HepG2 (cell line): ENCODE results near the gene RHBDL3. TPM values are rescaled to one million over a fixed set of nuclear protein-coding genes. Genes with fewer than 3 reads are reported as not detected.

ENCODE experiments used
- BORCS8-MEF2B ChIP-seq: sonication (generic); formaldehyde crosslinking; IDR thresholded peaks from 2 replicates; pipeline ENCODE4 v1.8.0; 2022; ENCODE audit warnings: mild to moderate bottlenecking, missing genetic modification reagents
- CEBPG ChIP-seq: IDR thresholded peaks from 2 replicates; pipeline ENCODE4 v1.6.1; 2016
- FIP1L1 ChIP-seq: fragments of 200-400 bp; formaldehyde crosslinking; IDR thresholded peaks from 2 replicates; pipeline ENCODE4 v1.6.1; 2018; ENCODE audit warnings: low read depth, mild to moderate bottlenecking, low read length, moderate library complexity, borderline replicate concordance; ENCODE audit not compliant: insufficient read depth
- FOXA1 ChIP-seq, 2 experiments: fragments of 450-650 bp in 1 of 2; sonication (generic) in 1 of 2; formaldehyde crosslinking in 1 of 2; IDR thresholded peaks; 2 replicates each; pipeline versions ENCODE4 v1.4.0 to v1.6.1; 2016 to 2020; ENCODE audit warnings: missing genetic modification reagents in 1 of 2
- HOXA7 ChIP-seq: sonication (generic); formaldehyde crosslinking; IDR thresholded peaks from 2 replicates; pipeline ENCODE4 v1.8.1; 2022; ENCODE audit warnings: mild to moderate bottlenecking, missing genetic modification reagents, moderate library complexity
- KAT8 ChIP-seq: IDR thresholded peaks from 2 replicates; pipeline ENCODE4 v1.6.1; 2016; ENCODE audit warnings: missing genetic modification reagents, missing compliant biosample characterization
- MAZ ChIP-seq, 2 experiments: sonication (generic) in 1 of 2; formaldehyde crosslinking in 1 of 2; IDR thresholded peaks; 2 replicates each; pipeline versions ENCODE4 v1.5.0 to v1.6.1; 2012 to 2020; ENCODE audit warnings: low read depth in 2 of 2, mild to moderate bottlenecking in 2 of 2, borderline replicate concordance in 1 of 2, improper control_type of control experiment in 1 of 2, low read length in 1 of 2, missing genetic modification reagents in 1 of 2, moderate library complexity in 1 of 2
- NPAS2 ChIP-seq: sonication (generic); formaldehyde crosslinking; IDR thresholded peaks from 2 replicates; pipeline ENCODE4 v1.8.0; 2022; ENCODE audit warnings: mild to moderate bottlenecking, missing genetic modification reagents, borderline replicate concordance
- NR2C2 ChIP-seq: sonication (generic); formaldehyde crosslinking; IDR thresholded peaks from 2 replicates; pipeline ENCODE4 v1.4.0; 2020; ENCODE audit warnings: missing genetic modification reagents, mild to moderate bottlenecking, moderate library complexity, borderline replicate concordance
- PCBP1 ChIP-seq: fragments of 200-400 bp; formaldehyde crosslinking; IDR thresholded peaks from 2 replicates; pipeline ENCODE4 v1.6.1; 2017; ENCODE audit warnings: mild to moderate bottlenecking, low read depth, low read length, borderline replicate concordance
- POGK ChIP-seq: sonication (generic); formaldehyde crosslinking; conservative IDR thresholded peaks from 2 replicates; pipeline ENCODE4 v1.8.0; 2022; ENCODE audit warnings: mild to moderate bottlenecking, moderate library complexity, missing genetic modification reagents
- POLR2AphosphoS5 ChIP-seq: IDR thresholded peaks from 2 replicates; pipeline ENCODE4 v1.6.1; 2012; ENCODE audit warnings: low read depth, low read length
- PRPF4 ChIP-seq: fragments of 200-400 bp; formaldehyde crosslinking; IDR thresholded peaks from 2 replicates; pipeline ENCODE4 v1.6.1; 2016; ENCODE audit warnings: low read length, low read depth; ENCODE audit not compliant: poor library complexity, severe bottlenecking
- RELA ChIP-seq: sonication (generic); formaldehyde crosslinking; IDR thresholded peaks from 2 replicates; pipeline ENCODE4 v1.4.0; 2020; ENCODE audit warnings: missing genetic modification reagents
- SRSF4 ChIP-seq: fragments of 200-400 bp; formaldehyde crosslinking; IDR thresholded peaks from one replicate; pipeline ENCODE4 v1.6.1; 2018; ENCODE audit warnings: mild to moderate bottlenecking, low read depth, low read length, moderate library complexity; ENCODE audit not compliant: poor library complexity, severe bottlenecking
- TGIF2 ChIP-seq: IDR thresholded peaks from 2 replicates; pipeline ENCODE4 v1.6.1; 2016; ENCODE audit warnings: control low read depth, missing compliant biosample characterization
- ZC3H4 ChIP-seq: sonication (generic); formaldehyde crosslinking; IDR thresholded peaks from 2 replicates; pipeline ENCODE4 v1.4.0; 2020; ENCODE audit warnings: missing genetic modification reagents, borderline replicate concordance
- ZIK1 ChIP-seq: sonication (generic); formaldehyde crosslinking; IDR thresholded peaks from 2 replicates; pipeline ENCODE4 v1.5.0; 2020; ENCODE audit warnings: mild to moderate bottlenecking, low read depth, missing genetic modification reagents, borderline replicate concordance
- ZNF274 ChIP-seq: sonication (generic); formaldehyde crosslinking; IDR thresholded peaks from 2 replicates; pipeline ENCODE4 v1.5.1; 2020; ENCODE audit warnings: mild to moderate bottlenecking, missing genetic modification reagents
- ZNF644 ChIP-seq: IDR thresholded peaks from 2 replicates; pipeline ENCODE4 v1.6.1; 2016; ENCODE audit warnings: low read depth
- polyA plus RNA-seq, 8 experiments: library from polyadenylated mRNA; depleted of rRNA in 3 of 8; stranded (reverse) in 7 of 8; unstranded in 1 of 8; fragments of >200 nt; fragmentation: Illumina TruSeq in 4 of 8; extraction: Trizol in 4 of 8; gene quantifications; 2 replicates each; pipeline versions ENCODE4 v1.2.1 to v1.2.3, GENCODE V29; 2011 to 2016; ENCODE audit warnings: low read depth in 4 of 8, missing spikeins in 1 of 8, mixed read lengths in 1 of 8; ENCODE audit not compliant: insufficient read depth in 1 of 8
- total RNA-seq, 5 experiments: library from RNA; depleted of rRNA; stranded (reverse); fragments of >200 nt; fragmentation: Illumina TruSeq; extraction: Trizol; gene quantifications; 2 replicates each; pipeline ENCODE4 v1.2.3, GENCODE V29; 2016; ENCODE audit warnings: low read depth in 1 of 5
- TF ChIP-seq, protein P1 (sequence below): sonication (generic); formaldehyde crosslinking; IDR thresholded peaks from 2 replicates; pipeline ENCODE4 v1.9.0; 2021; ENCODE audit warnings: missing genetic modification reagents, borderline replicate concordance
- TF ChIP-seq, protein P2 (sequence below): fragments of 450-650 bp; IDR thresholded peaks from 2 replicates; pipeline ENCODE4 v1.6.1; 2016
- TF ChIP-seq, protein P3 (sequence below): sonication (generic); formaldehyde crosslinking; IDR thresholded peaks from 2 replicates; pipeline ENCODE4 v1.8.1; 2023; ENCODE audit warnings: mild to moderate bottlenecking, moderate library complexity, missing genetic modification reagents

Gene RHBDL3
- total and polyA plus RNA-seq, 2 of the 13 experiments (the other 11 are each of a cell fraction or from before 2014, with no cell fraction given): 0.09 TPM; not detected in 1

DNA sequence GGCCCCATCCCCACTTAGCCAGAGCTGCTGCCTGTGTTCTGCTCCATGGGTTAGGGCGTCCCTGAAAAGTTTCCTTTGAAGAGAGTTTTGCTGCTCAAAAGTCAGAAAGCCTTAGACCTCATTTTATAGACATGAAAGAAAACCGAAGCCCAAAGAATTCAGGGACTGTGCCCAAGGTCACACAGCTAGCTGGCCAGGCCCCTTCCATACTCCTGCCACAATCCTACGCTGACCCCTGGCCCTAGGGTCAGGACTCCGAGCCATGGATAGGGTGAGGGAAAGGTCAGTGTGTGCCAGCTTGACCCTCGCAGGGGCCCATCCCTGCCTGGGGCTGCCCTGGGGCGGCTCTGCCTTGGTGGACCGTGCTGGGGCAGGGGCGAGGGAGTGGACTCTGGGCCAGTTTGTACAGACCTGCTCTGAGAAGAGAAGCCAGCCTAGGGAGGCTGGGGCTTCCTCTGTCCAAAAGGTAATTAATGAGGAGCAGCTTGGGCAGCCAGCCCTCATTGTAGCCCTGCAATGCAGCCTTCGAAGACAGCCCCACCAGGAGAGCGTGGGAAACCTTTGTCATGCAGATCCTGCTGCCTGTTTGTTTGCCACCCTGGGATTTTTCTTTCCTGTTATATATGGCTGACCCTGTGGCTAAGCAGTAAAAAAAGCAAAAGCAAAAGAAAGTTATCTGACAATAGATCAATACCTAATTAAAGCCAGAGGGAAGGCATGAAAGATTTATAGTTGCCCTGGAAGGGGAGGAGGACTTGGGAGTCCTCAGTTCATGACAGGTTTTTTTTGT, 37.4 kb downstream of the RHBDL3 start (continued):
- TF ChIP-seq ZIK1 (CRISPR knock-in tag) (no peak), FIP1L1 (no peak), NPAS2 (CRISPR knock-in tag) (no peak), ZC3H4 (CRISPR knock-in tag) (no peak), BORCS8-MEF2B (CRISPR knock-in tag) (peak; percentile 84), ZNF644 (CRISPR knock-in tag) (peak; percentile 47; the same call in 1 of the 2 replicates), PRPF4 (no peak), FOXA1 (IDR thresholded peaks at IDR 0.05) (no peak), FOXA1 (CRISPR knock-in tag; IDR thresholded peaks at IDR 0.05) (no peak; the same call in 1 of the 2 replicates), SRSF4 (no peak), RELA (CRISPR knock-in tag) (0 out of 2 replicates have a peak, but pooled peaks have one; percentile 48), ZNF274 (CRISPR knock-in tag) (no peak), KAT8 (CRISPR knock-in tag) (no peak; the same call in 1 of the 2 replicates), POLR2AphosphoS5 (no peak), POGK (CRISPR knock-in tag) (peak; percentile 46; the same call in 1 of the 2 replicates), TGIF2 (CRISPR knock-in tag) (no peak), MAZ (IDR thresholded peaks at IDR 0.05; ENCODE audit: borderline replicate concordance, low read depth, low read length) (no peak), MAZ (CRISPR knock-in tag; IDR thresholded peaks at IDR 0.05; ENCODE audit: low read depth) (no peak), CEBPG (CRISPR knock-in tag) (no peak), PCBP1 (no peak), NR2C2 (peak; percentile 87), HOXA7 (CRISPR knock-in tag) (no peak)
- TF ChIP-seq, protein P1, sequence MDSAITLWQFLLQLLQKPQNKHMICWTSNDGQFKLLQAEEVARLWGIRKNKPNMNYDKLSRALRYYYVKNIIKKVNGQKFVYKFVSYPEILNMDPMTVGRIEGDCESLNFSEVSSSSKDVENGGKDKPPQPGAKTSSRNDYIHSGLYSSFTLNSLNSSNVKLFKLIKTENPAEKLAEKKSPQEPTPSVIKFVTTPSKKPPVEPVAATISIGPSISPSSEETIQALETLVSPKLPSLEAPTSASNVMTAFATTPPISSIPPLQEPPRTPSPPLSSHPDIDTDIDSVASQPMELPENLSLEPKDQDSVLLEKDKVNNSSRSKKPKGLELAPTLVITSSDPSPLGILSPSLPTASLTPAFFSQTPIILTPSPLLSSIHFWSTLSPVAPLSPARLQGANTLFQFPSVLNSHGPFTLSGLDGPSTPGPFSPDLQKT (CRISPR knock-in tag): no peak
- TF ChIP-seq, protein P2, sequence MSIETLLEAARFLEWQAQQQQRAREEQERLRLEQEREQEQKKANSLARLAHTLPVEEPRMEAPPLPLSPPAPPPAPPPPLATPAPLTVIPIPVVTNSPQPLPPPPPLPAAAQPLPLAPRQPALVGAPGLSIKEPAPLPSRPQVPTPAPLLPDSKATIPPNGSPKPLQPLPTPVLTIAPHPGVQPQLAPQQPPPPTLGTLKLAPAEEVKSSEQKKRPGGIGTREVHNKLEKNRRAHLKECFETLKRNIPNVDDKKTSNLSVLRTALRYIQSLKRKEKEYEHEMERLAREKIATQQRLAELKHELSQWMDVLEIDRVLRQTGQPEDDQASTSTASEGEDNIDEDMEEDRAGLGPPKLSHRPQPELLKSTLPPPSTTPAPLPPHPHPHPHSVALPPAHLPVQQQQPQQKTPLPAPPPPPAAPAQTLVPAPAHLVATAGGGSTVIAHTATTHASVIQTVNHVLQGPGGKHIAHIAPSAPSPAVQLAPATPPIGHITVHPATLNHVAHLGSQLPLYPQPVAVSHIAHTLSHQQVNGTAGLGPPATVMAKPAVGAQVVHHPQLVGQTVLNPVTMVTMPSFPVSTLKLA: no peak
- TF ChIP-seq, protein P3, sequence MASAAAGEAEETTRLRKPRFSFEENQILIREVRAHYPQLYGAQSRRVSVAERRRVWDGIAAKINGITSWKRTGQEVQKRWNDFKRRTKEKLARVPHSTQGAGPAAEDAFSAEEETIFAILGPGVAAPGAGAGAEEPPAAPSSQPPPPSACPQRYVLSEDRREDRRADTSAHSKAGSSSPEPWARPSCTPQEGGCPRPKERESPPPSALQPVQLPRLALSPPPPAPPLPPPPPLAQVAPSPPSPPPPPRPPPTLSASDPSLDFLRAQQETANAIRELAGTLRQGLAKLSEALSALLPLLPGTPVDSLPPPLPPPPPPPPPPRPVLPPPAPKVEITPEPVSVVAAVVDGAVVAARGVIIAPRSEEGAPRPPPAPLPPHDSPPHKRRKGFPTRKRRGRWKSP (CRISPR knock-in tag): peak; percentile 50; the same call in 1 of the 2 replicates
